ENCODE measurements around the gene CLDN19. TPM values are rescaled to one million over a fixed set of nuclear protein-coding genes. Genes with fewer than 3 reads are reported as not detected.

CLDN19 gene
- total and polyA plus RNA-seq, 9 of the 15 experiments (the other 6 are each of a cell fraction or from before 2014, with no cell fraction given) = not detected

GRCh38 chr1:42766741-42767509 is 26.9 kb upstream of the CLDN19 start, which contains the start of the genes C1orf50 and P3H1 (continued):
- TF ChIP-seq STAT6 (CRISPR knock-in tag; IDR thresholded peaks at IDR 0.05) (0 out of 2 replicates have a peak, but pooled peaks have one; percentile 58), ZC3H8 (IDR thresholded peaks at IDR 0.05) (no peak), REST (IDR thresholded peaks at IDR 0.05; ENCODE audit: borderline replicate concordance) (no peak), REST (CRISPR knock-in tag; IDR thresholded peaks at IDR 0.05; ENCODE audit: low read depth) (peak; percentile 65), NFYB (IDR thresholded peaks at IDR 0.05; ENCODE audit: extremely low read depth, insufficient read length) (no peak), IRF1 (CRISPR knock-in tag; IDR thresholded peaks at IDR 0.05; ENCODE audit: borderline replicate concordance) (no peak), ZBTB2 (IDR thresholded peaks at IDR 0.05) (peak; percentile 94), L3MBTL2 (IDR thresholded peaks at IDR 0.05) (peak; percentile 54), NFE2L1 (tag; IDR thresholded peaks at IDR 0.05; ENCODE audit: borderline replicate concordance, low read depth) (no peak), TFAP4 (CRISPR knock-in tag; IDR thresholded peaks at IDR 0.05; ENCODE audit: borderline replicate concordance) (peak; percentile 89), POLR2A (conservative IDR thresholded peaks at IDR 0.05) (peak; percentile 98), TAF7 (tag; IDR thresholded peaks at IDR 0.05) (peak; percentile 63)
